Non-pigmented ciliary epithelial cell (primary cell): ENCODE data around the gene MATCAP1.

ENCODE experiments used
- DNase-seq: peaks from one replicate; pipeline ENCODE4 v3.0.0-alpha.2; 2010; ENCODE audit warnings: low read depth

MATCAP1 gene

GRCh38 chr16:67170949-67171649 is 12.7 kb downstream of the MATCAP1 start:
- DNase-seq: no peak

DNA sequence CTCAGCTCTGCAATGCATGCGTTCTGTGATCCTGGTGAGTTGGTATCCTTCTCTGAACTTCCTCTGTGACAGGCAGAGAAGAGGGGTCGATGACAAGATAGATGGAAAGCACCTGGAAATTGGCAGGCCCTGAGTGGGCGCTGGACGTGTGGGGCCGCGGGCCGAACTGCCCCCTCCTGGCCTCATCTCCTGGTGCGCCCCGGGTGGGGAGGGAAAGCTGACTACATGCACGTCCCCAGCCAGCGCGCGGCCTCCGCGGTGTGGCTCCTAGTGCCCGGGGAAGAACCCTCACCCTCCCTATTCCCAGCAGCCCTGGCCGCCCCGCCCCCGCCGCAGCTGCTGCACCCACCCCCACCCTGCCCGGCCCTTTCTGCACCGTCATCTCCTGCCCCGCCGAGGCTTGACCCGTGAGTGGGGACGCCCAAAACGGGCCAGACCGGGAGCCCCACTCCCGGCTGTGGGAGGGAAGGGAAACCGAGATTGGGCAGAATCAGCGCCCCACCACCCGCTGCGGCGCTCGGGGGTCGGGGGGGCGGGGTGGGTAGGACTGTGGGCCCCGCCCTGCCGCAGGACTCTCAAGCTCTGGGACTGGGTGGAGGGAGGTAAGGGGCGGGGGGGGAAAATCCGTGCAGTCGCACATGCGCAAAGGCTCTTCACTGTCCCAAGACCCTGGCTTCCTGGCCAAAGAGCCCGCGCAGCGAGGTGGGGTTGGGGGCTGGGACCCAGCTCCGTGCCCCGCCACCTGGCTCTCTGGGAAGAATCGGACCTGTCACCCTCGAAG is 13.4 kb downstream of the MATCAP1 start, which contains the start of gene NOL3:
TSS of gene NOL3 (plus strand) at position 371 of the 781 bp plus-strand sequence.
- DNase-seq: no peak

DNA sequence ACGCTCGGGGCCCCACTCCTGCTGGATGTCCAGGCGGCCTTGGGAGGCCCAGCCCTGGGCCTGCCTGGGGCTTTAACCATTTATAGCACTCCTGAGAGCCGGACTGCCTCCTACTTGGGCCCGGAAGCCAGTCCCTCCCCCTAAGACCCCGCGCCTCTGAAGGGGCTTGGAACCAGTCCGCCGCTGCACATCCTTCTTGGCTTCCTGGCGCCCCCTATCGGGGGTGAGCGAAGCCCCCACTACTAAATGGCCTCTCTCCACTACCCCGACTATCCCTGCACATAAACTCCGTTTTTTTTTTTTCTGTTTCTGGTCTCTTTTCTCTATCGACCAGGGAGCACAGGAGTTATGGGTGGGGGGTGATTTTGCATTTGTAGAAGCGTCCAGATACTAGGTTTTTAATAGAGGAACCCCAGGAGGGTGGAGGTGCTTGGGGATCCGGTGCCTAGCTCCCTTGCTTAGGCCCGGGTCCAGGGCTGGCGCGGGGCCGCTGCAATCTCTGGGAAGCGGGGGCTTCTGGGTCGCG is 14.1 kb downstream of the MATCAP1 start:
- DNase-seq: no peak

GRCh38 chr16:67169011-67169451 is 14.7 kb downstream of the MATCAP1 start:
- no peak for DNase-seq

GRCh38 chr16:67167588-67167987 is 16.2 kb downstream of the MATCAP1 start:
- no peak for DNase-seq

- DNase-seq: no peak
Measured at GRCh38 chr16:67166598-67167168, 17.1 kb downstream of the MATCAP1 start.

DNA sequence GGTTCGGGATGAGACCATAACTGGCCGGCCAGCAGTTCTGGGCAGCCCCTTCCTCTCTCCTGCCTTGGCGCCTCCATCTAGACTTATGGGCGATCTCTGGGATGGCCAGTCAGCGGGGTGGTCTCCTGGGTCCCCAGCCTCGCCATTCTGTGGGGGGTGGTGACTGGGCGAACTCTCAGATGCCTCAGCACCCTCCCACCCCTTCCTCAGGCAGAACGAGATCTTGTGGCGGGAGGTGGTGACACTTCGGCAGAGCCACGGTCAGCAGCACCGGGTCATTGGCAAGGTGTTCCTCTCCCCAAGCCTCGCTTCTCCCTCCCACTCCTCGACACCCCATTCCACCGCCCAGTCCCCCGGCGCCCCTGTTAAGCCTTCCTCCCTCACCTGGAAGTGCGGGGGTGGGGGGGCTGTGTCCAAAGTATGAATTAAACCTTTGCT is 17.6 kb downstream of the MATCAP1 start:
- DNase-seq: no peak

- DNase-seq: no peak
Measured at GRCh38 chr16:67165121-67166078, 18.4 kb downstream of the MATCAP1 start.

DNA sequence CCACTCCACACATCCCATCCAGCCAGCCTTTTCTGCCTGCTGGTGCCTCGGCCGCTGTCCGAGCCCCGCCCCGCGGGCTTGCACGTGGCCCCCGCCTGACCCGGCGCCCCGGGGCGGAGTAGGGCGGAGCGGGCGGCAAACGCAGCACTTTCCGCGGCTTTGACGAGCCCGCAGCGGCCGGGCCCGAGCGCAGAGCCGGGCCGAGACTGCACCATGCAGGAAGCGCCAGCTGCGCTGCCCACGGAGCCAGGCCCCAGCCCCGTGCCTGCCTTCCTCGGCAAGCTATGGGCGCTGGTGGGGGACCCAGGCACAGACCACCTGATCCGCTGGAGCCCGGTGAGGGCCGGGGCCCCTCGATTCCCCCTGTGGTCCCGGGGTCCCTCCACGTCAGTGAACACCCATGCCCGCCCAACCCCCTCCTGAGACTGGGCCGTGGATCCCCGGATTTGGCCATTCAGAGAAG is 19.1 kb downstream of the MATCAP1 start, which contains the start of gene HSF4:
TSS of gene HSF4 (plus strand) at position 147 of the 463 bp plus-strand sequence. CDS start at position 214, 67 bp downstream.
- no peak for DNase-seq

- no peak for DNase-seq
Measured at GRCh38 chr16:67163999-67164558, 19.7 kb downstream of the MATCAP1 start.

GRCh38 chr16:67163164-67163998 is 20.4 kb downstream of the MATCAP1 start:
- no peak for DNase-seq

DNA sequence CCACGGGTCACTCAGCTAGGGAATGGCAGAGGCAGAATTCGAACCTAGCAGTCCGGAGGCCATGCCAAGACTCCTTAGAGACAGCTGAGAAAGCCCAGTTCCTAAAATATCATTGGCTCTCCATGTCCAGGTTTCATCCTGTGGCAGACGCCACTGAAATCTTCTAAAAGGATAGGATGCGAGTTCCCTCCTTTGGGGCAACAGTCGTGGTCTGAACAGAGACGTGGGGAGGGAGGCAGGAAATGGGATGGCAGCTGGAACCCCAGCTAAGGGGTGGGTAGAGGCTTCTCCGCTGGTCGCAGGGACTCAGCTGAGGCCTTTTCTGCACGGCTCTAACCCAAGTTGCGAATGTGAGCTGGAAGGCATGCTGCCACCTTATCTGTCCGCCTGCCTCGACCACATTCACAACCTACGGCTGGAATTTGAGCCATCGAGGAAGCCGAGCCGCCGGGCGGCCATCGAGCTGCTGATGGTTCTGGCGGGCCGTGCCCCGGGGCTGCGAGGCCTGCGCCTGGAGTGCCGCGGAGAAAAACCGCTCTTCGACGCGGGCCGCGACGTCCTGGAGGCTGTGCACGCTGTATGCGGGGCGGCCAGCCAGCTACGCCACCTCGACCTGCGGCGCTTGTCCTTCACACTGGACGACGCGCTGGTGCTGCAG is 21.1 kb downstream of the MATCAP1 start:
- DNase-seq: no peak

DNA sequence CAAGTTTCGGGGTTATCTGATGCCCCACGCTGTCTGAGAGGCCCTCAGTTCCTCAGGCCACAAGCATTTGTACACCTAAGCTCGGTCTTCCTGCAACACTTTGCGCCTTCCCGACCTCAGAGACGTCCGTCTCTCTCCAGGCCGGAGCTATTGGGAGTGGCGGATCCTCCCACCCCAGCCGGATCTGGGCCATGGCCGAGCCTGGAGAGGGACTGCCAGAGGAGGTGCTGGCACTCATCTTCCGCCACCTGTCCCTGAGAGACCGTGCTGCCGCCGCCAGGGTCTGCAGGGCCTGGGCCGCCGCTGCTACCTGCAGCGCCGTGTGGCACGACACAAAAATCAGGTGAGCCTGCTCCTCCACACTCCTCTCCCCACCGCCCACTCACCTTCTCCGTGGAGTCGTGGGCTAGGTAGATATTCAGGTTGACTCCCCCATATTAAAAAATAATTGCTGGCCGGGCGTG is 22.1 kb downstream of the MATCAP1 start:
- no peak for DNase-seq

GRCh38 chr16:67158637-67159600 is 24.8 kb downstream of the MATCAP1 start:
- DNase-seq: no peak

GRCh38 chr16:67157892-67158635 is 25.7 kb downstream of the MATCAP1 start:
- DNase-seq: no peak

GRCh38 chr16:67157106-67157748 is 26.5 kb downstream of the MATCAP1 start:
- no peak for DNase-seq
